Midbrain (tissue), 1 donor: ENCODE data around the gene RAB3C.
"Not testable (repeated sequence)": the region's sequence is repeated elsewhere in the genome, so short reads cannot be mapped to it uniquely, and the experiment has no call there.

Experiments
- DNase-seq: peaks from one replicate; lab custom pipeline; 2025; lab: John Stamatoyannopoulos, UW

RAB3C gene

GRCh38 chr5:58602889-58603288 is 20.0 kb downstream of the RAB3C start:
- DNase-seq, result not testable (repeated sequence)

GRCh38 chr5:58606064-58606463 is 23.2 kb downstream of the RAB3C start:
- DNase-seq, result no peak

- no peak for DNase-seq
Measured at GRCh38 chr5:58615972-58616371, 33.1 kb downstream of the RAB3C start.

- DNase-seq, result no peak
Measured at GRCh38 chr5:58617241-58617640, 34.4 kb downstream of the RAB3C start.

GRCh38 chr5:58620336-58620735 is 37.5 kb downstream of the RAB3C start:
- DNase-seq, result no peak

- no peak for DNase-seq
Measured at GRCh38 chr5:58622936-58623871, 40.3 kb downstream of the RAB3C start.

- no peak for DNase-seq
Measured at GRCh38 chr5:58628626-58629025, 45.8 kb downstream of the RAB3C start.

GRCh38 chr5:58629271-58630159 is 46.6 kb downstream of the RAB3C start:
- no peak for DNase-seq

- DNase-seq, result no peak
Measured at GRCh38 chr5:58631895-58632294, 49.0 kb downstream of the RAB3C start.

- no peak for DNase-seq
Measured at GRCh38 chr5:58635416-58635815, 52.5 kb downstream of the RAB3C start.

GRCh38 chr5:58640011-58640410 is 57.1 kb downstream of the RAB3C start:
- no peak for DNase-seq

- DNase-seq, result no peak
Measured at GRCh38 chr5:58641533-58641932, 58.7 kb downstream of the RAB3C start.

- DNase-seq, result no peak
Measured at GRCh38 chr5:58648846-58649245, 66.0 kb downstream of the RAB3C start.

GRCh38 chr5:58649716-58650115 is 66.8 kb downstream of the RAB3C start:
- no peak for DNase-seq

GRCh38 chr5:58653521-58653920 is 70.6 kb downstream of the RAB3C start:
- DNase-seq, result no peak

GRCh38 chr5:58666141-58666540 is 83.3 kb downstream of the RAB3C start:
- DNase-seq, result no peak

GRCh38 chr5:58666598-58667581 is 84.0 kb downstream of the RAB3C start:
- DNase-seq, result no peak

- no peak for DNase-seq
Measured at GRCh38 chr5:58670582-58670981, 87.7 kb downstream of the RAB3C start.

GRCh38 chr5:58671155-58671554 is 88.3 kb downstream of the RAB3C start:
- DNase-seq, result no peak

GRCh38 chr5:58672521-58672920 is 89.6 kb downstream of the RAB3C start:
- no peak for DNase-seq

- DNase-seq, result no peak
Measured at GRCh38 chr5:58674070-58674469, 91.2 kb downstream of the RAB3C start.

GRCh38 chr5:58674711-58675110 is 91.8 kb downstream of the RAB3C start:
- DNase-seq, result no peak
